Stimulated activated CD4-positive, alpha-beta T cell treated with anti-CD3 and anti-CD28 coated beads, Interleukin-1b, Interleukin-23, amount 100 ng/mL, for 1 hour (primary cell): ENCODE results near the gene UVRAG.

ENCODE experiments used
- DNase-seq, 2 donors: peaks; one replicate each; pipeline ENCODE4 v3.0.0-alpha.2; 2020; ENCODE audit warnings: low read depth in 2 of 2

Gene UVRAG

DNA sequence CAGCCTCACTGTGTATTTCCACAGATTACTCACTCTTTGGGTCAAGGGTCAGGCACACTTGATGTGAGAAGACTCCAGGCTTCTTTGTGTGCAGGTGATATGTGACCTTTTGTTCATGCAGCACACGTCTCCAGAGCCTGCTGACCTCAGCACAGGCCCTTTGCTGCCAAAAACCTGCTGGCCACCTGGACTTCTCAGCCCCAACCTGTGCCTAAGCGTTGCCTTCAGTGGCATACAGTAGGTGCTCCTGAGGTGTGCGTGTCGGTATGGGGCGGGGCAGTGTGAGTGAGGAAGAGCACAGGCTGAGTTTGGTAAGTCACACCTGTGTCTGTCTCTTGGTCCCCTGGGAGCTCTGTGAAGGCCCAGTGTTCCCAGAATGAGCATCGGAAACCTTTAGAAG, 333.2 kb downstream of the UVRAG start:
- DNase-seq = no peak

GRCh38 chr11:76148941-76149613, 334.1 kb downstream of the UVRAG start:
- DNase-seq = no peak

DNA sequence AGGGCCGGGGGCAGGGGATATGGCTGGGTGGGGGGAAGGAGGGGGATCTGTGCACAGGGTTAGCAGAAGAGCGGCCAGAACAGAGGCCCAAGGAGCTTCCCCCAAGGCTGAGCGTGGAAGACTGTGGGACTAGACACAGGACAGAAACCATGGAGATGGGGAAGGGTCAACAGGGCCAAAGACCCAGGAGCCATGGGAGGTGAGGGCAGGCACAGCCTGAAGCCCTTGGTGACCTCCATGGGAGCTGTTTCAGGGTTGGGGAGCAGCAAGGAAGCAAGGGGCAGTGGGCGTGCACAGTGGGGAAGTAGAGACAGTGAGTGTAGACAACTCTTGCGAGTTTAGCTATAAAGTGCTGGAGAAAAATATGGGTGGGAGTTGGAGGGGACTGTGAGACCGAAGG, 334.7 kb downstream of the UVRAG start:
- DNase-seq = no peak

DNA sequence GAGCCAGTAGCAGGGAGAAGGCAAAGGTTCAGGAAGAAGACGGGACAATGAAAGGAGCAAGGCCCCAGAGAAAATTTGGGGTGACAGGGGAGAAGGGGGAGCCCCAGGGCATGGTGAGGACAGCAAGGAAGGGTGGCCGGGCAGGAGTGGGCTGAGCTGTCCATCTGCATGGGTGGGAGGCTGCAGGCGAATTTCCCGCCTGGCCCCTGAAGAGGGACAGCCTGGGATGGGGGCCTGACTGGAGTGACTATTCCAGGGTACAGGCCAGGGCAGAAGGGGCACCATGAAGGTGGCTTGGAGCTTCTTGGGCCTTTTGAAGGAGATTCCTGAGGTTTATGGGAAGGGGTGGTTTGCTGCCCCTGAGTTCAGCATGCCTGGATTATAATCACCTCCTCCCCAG, 335.1 kb downstream of the UVRAG start:
- DNase-seq = no peak

DNA sequence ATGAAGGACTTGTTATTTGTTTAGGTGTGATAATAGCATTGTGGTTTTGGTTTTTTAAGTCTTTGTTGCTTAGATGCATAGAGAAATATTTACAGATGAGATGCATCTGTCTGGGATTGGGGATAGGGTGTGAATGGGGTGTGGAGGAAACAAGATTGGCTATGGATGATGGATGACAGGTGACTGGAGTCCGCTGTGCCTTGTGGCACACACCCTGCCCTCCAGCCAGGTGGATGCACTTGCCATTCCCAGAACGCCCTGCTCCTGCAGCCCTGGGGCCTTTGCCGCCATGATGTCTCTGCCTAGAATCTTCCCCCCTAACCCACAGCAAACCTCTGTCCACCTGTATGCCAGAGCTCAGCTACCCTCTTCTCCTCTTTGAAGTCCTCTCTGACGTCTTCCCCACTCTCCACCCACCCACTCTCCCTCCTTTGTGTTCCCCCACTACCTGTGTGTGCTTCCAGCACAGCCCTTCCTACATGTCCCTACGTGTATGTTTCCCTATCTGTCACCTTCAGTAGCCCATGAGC, 336.6 kb downstream of the UVRAG start:
- DNase-seq = no peak

- DNase-seq = peak; percentile 57 to 75
These were observed 337.2 kb downstream of the UVRAG start for GRCh38 chr11:76152086-76152681.

DNA sequence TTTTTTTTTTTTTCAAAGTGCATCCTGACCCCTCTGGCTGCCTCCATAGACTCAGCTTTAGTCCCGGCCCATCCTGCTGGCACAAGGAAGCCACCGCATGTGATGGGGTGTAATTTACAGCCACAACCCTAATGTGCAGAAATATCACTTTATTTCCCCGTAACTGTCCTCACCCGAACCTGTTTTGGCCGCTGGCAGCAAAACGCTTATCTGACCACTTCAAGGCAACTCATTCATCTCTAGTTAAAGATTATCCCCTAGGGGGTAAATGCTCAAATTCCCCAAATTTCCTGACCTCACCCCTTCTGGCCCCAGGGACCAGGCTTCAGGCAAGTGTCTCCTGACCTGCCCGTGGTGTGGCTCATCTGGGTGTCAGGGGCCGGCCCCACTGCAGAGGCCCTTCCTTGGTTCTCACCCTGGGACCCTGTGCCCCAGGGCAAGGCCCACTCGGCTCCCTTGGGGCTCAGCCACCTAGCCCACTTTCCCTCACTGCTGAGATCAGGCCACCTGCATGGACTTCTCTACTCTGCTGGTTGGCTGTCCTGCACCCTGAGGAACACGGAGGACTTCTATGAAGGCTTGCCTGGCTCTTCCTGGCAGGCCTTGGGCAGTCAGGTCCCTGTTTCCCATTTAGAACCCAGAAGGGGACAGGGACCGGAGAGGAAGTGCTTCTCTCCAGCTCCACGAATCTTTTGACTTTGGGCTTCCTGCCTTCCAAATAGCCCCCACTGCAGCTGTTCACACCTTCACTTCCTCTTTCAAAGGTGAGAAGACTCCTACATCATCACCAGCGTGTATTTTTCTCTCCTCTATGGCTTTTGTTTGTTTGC, 337.9 kb downstream of the UVRAG start:
- no peak for DNase-seq

GRCh38 chr11:76153571-76153923, 338.5 kb downstream of the UVRAG start:
- no peak for DNase-seq

GRCh38 chr11:76155500-76156227, 340.7 kb downstream of the UVRAG start:
- no peak for DNase-seq

DNA sequence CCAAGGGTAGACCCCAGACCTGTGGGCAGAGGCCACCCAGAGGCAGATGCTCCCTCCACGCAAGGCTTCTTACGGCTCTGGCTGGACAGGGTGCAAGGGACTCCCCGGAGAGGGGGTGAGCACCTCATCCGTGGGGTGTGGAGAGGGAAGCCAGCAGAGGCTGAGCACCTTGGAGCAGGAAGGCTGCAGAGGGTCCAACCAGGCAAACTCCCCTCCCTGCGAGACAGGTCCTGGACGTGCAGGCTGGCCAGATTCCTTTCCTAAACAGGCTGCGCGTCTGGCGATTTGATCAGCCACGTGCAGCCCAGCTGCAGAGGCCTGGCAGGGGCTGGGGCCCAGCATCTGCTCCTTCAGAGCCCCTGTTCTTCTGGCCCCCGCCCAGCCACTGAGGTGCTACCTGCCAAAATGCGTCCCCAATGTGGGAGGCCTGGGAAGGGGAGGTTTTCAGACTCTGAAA, 342.0 kb downstream of the UVRAG start:
- DNase-seq = no peak

DNA sequence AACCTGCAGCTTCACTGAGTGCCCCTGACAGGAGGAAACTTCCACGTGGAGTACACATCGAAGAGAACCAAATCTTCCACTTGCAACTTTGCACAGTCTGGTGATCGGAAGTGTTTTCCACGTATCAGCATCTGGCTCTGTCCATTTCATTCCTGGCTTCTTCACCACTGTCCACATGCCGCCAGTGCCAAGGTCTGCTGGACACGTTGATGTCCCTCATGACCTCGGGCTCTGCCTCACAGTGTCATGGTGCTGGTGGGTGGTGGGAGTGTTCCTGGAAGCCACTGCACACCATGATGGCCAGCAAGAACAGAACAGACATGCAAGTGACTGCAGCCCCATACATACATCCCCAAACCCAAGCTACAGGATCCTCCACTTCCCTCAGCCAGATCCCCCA, 342.9 kb downstream of the UVRAG start:
- DNase-seq = no peak

DNA sequence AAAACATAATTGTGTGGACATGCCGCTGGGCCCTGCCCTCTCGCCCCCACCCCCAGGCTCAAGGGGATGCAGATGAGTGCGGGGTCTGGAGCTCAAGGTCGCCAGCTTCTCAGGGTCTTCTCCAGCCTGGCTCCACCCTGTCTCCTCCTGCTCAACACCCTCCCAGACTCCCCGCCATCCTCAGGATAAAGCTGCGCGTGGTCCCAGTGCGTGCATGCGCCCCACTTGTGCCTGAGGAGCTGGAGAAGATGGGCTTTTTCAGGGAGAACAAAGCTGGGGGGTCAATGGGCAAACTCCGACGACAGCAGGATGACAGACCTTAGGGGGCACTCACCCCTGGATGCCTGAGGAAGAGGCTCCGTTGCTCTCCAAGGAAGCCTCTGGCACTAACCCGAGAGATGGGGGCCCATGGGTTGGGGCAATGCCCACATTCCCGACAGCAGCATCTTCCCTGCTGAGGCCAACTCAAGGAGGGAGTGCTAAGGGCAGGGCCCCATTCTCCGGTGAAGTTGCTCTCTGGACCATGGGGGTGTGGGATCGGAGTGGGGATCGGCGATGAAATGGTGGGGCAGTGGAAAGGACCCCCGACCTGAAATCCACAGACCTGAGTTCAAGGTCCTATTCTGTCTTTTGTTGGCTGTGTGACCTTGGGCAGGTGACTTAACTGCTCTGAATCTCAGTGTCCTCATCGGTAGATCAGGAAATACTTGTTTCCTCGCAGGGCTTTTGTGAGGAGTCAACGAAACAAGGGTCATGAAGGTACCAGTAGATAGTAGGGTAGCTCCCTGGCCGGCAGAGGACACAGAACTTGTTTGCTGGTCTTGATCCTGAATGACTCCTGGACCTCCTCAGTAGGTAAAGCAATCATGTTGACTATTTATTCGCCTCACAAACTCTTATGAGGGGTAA, 343.6 kb downstream of the UVRAG start:
- DNase-seq = no peak

DNA sequence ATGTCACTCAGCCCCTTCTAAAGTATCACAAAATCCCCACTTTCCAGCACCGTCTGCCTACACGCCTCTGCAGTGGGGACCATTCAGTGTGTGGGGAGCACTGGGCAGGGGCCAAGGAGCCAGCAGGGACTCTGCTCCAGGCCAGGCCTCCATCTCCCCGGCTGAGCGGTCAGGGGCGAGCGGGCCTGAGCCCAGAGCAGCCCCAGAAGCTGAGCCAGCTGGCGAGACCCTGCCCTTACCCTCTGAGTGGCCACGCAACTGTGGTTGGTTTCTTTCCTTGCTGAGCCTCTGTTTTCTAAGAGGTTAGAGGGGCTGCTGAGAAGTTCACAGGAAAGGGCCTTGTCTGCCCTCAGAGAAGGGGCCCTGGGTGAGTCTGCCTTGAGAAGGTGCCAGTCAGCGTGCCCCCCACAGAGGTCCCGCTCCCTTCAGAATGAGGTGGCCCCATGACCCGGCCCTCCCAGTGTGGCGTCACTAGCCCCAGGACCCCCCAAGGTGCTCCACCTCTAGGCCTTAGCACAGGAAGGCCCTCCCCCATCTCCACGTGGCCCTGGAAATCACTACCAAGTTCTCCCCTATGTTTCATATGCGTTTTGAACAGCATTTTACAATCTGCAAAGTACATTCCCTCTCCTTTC, 344.4 kb downstream of the UVRAG start:
- DNase-seq = no peak

- DNase-seq = no peak
These were observed 345.1 kb downstream of the UVRAG start for GRCh38 chr11:76159983-76160661.

GRCh38 chr11:76160856-76161255, 345.8 kb downstream of the UVRAG start:
- no peak for DNase-seq

- no peak for DNase-seq
These were observed 346.4 kb downstream of the UVRAG start for GRCh38 chr11:76161261-76161961.

GRCh38 chr11:76162336-76163288, 347.6 kb downstream of the UVRAG start:
- no peak for DNase-seq

- no peak for DNase-seq
These were observed 348.4 kb downstream of the UVRAG start for GRCh38 chr11:76163289-76163880.
